Right lobe of liver (tissue), 6 donors: ENCODE results near the gene CGB5. TPM values are rescaled to one million over a fixed set of nuclear protein-coding genes. Genes with fewer than 3 reads are reported as not detected.
"Not testable (repeated sequence)": the region's sequence is repeated elsewhere in the genome, so short reads cannot be mapped to it uniquely, and the experiment has no call there.

Source experiments
- ATAC-seq, 4 donors: fragments of 200-7000 bp; cut with Tn5 transposase; one replicate each; pipeline ENCODE4 v1.9.1; 2020; ENCODE audit warnings: mild to moderate bottlenecking in 4 of 4, moderate library complexity in 4 of 4
- DNase-seq, 3 donors: peaks; one replicate each; pipeline ENCODE4 v3.0.0-alpha.2; 2020
- H3K27ac ChIP-seq, 3 donors: fragments of 200-600 bp; one replicate each; pipeline ENCODE4 v1.8.0; 2022
- H3K27me3 ChIP-seq, 2 donors: fragments of 200-600 bp; one replicate each; pipeline ENCODE4 v1.8.0; 2022
- H3K36me3 ChIP-seq, 4 donors: fragments of 200-600 bp; sonication (generic) in 1 of 4; one replicate each; pipeline versions ENCODE4 v1.5.1 to v1.8.0; 2017 to 2022; ENCODE audit warnings: control low read depth in 1 of 4
- H3K4me1 ChIP-seq, 4 donors: fragments of 200-600 bp; sonication (generic) in 1 of 4; one replicate each; pipeline versions ENCODE4 v1.5.1 to v1.8.0; 2017 to 2022; ENCODE audit warnings: control low read depth in 1 of 4
- H3K4me3 ChIP-seq, 3 donors: fragments of 200-600 bp; one replicate each; pipeline ENCODE4 v1.8.0; 2022
- H3K9me3 ChIP-seq, 4 donors: fragments of 200-600 bp; sonication (generic) in 1 of 4; one replicate each; pipeline versions ENCODE4 v1.5.1 to v1.8.0; 2017 to 2022; ENCODE audit warnings: control low read depth in 1 of 4
- POLR2A ChIP-seq: fragments of 450-650 bp; IDR thresholded peaks from one replicate; pipeline ENCODE4 v1.6.1; 2017; ENCODE audit warnings: antibody characterized with exemption, mild to moderate bottlenecking
- WGBS: methylation state at CpG from one replicate; pipeline ENCODE4 v1.1.6; 2018; ENCODE audit warnings: low coverage, low lambda C conversion rate; ENCODE audit not compliant: insufficient coverage; ENCODE audit errors: missing lambda C conversion rate; 5-methylcytosine and 5-hydroxymethylcytosine counted together
- intact Hi-C, 2 donors: fragments of 100-400 bp; cut with DNase I; formaldehyde crosslinking; loops; one replicate each; pipeline versions ENCODE4 v1.11.2 to v1.14.1; 2022
- total RNA-seq, 6 experiments: library from RNA; depleted of rRNA in 2 of 6; stranded (reverse); fragments of >200 nt in 2 of 6; fragmentation: NEBNext Ultra II Directional in 3 of 6; extraction: Animal tissue kit (Norgen Biotek cat#: 25700) in 3 of 6; gene quantifications; one replicate each; pipeline versions ENCODE4 v1.1.0 to v1.2.4, GENCODE V29; 2016 to 2023
- TF ChIP-seq, protein P1 (sequence below), 4 donors: fragments of 200-600 bp in 3 of 4; fragments of 450-650 bp in 1 of 4; IDR thresholded peaks; one replicate each; pipeline versions ENCODE4 v1.5.1 to v1.8.0; 2016 to 2022; ENCODE audit warnings: antibody characterized with exemption in 4 of 4, mild to moderate bottlenecking in 2 of 4
- donor health status: DM: no; HTN: yes; CAD: no.
- donor health status: DM: no; HTN: no; CAD: no.
- donor health status: DM: no; HTN: no; CAD: no.
- donor health status: DM: no; HTN: yes; CAD: no.
- donor health status: DM: no; HTN: yes; CAD: no.

The CGB5 gene
- total RNA-seq, 6 experiments from 2014 or later: not detected

DNA sequence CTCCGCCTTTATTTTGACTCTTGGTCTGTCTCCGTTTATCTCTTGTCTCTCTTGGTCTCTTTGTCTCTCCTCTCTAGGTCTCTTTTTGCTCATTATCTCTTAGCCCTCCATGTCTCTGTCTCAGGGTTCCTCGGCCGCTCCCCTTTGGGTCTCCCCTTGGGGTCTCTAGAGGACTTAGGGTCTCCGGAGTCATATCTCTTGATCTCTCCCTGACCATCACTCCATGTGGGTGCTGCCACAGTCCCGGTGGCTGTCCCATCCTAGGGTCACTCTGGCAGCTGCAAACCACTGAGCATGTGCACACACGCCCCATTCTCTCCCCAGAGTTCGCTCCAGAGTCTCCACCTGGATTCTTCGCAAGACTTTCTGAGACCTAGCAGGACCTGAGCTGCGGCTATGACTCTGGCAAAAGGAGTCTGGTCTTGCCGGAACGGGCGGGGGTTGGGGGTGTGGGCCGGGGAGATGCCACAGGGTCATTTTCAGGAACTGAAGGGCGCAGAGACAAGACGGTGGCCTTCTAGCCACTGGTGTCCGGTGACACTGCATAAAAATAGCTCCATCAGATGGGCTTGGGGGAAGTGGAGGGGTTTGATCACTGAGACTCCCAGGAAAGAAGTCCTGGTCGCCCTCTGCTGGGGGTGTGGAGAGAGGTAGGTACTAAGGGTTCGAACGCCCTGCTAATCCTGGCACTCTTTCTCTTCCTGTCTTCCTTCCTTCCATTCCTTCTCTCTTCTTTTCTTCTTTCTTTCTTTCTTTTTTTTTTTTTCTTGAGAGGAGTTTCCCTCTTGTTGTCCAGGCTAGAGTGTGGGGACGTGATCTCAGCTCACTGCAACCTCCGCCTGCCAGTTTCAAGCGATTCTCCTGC lies 30.1 kb downstream of the CGB5 start:
- DNase-seq (no peak), ATAC-seq (peak in 3 of 4 donors; percentile 27 to 57 (median 29))
- intact Hi-C loops: no loop called here
- WGBS: 45% methylated on average over 19 of the region's 23 CpGs
- Histone ChIP-seq H3K27ac (no peak overlapping the region), H3K27me3 (peaks cover 0 to 9% of the 10 kb centered on the region in 2 donors), H3K4me1 (peaks cover 0 to 3% (median 0%) of the 10 kb centered on the region in 4 donors), H3K9me3 (no peaks in the 10 kb centered on the region), H3K36me3 (no peaks in the 10 kb centered on the region), H3K4me3 (no peak overlapping the region)
- TF ChIP-seq, protein P1, sequence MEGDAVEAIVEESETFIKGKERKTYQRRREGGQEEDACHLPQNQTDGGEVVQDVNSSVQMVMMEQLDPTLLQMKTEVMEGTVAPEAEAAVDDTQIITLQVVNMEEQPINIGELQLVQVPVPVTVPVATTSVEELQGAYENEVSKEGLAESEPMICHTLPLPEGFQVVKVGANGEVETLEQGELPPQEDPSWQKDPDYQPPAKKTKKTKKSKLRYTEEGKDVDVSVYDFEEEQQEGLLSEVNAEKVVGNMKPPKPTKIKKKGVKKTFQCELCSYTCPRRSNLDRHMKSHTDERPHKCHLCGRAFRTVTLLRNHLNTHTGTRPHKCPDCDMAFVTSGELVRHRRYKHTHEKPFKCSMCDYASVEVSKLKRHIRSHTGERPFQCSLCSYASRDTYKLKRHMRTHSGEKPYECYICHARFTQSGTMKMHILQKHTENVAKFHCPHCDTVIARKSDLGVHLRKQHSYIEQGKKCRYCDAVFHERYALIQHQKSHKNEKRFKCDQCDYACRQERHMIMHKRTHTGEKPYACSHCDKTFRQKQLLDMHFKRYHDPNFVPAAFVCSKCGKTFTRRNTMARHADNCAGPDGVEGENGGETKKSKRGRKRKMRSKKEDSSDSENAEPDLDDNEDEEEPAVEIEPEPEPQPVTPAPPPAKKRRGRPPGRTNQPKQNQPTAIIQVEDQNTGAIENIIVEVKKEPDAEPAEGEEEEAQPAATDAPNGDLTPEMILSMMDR (IDR thresholded peaks at IDR 0.05): peak in 2 of 4 donors; percentile 11 to 26
- TF ChIP-seq POLR2A: no peak

GRCh38 chr19:49074869-49075268 lies 31.2 kb downstream of the CGB5 start:
- 0% methylated on average over 2 of the region's 9 CpGs for WGBS
- H3K9me3 ChIP-seq, H3K4me1 ChIP-seq, H3K36me3 ChIP-seq, H3K4me3 ChIP-seq, H3K27me3 ChIP-seq, H3K27ac ChIP-seq, intact Hi-C loops: not testable (repeated sequence)
- DNase-seq (peak; percentile 83 to 86 (median 86)), ATAC-seq (peak; percentile 56 to 72 (median 60))
- TF ChIP-seq, protein P1 (IDR thresholded peaks at IDR 0.05): peak; percentile 71 to 82 (median 74)

- Histone ChIP-seq H3K9me3 (no peaks in the 10 kb centered on the region), H3K4me3 (no peak overlapping the region), H3K27ac (no peak overlapping the region), H3K27me3 (no peaks in the 10 kb centered on the region), H3K4me1 (no peaks in the 10 kb centered on the region), H3K36me3 (no peaks in the 10 kb centered on the region)
- 85% methylated on average over 4 of the region's 4 CpGs for WGBS
- ATAC-seq (no peak), DNase-seq (no peak)
- intact Hi-C loops: no loop called here
- no peak for TF ChIP-seq POLR2A
- TF ChIP-seq, protein P1 (IDR thresholded peaks at IDR 0.05): no peak
These were observed 36.7 kb downstream of the CGB5 start for GRCh38 chr19:49080392-49080791.

- Histone ChIP-seq H3K27me3 (no peaks in the 10 kb centered on the region), H3K36me3 (no peaks in the 10 kb centered on the region), H3K27ac (no peak overlapping the region), H3K4me3 (no peak overlapping the region), H3K4me1 (peaks cover 0 to under 1% (median under 1%) of the 10 kb centered on the region in 4 donors), H3K9me3 (no peaks in the 10 kb centered on the region)
- intact Hi-C loops: no loop called here
- 80% methylated on average over 1 of the region's 1 CpG for WGBS
- TF ChIP-seq, protein P1 (IDR thresholded peaks at IDR 0.05): no peak
- TF ChIP-seq POLR2A: no peak
- no peak for ATAC-seq
- DNase-seq: no peak
These were observed 37.6 kb downstream of the CGB5 start for GRCh38 chr19:49081273-49081672.
